Mesothelial cell of epicardium (in vitro differentiated cells): Measurements from ENCODE around the gene CANT1. TPM values are rescaled to one million over a fixed set of nuclear protein-coding genes. Genes with fewer than 3 reads are reported as not detected.
A peak's percentile ranks its signal among the peaks of the same experiment; 100 is the strongest.

Experiments used
- DNase-seq, 2 experiments: peaks; one replicate each; pipeline ENCODE4 v3.0.0; 2021; ENCODE audit warnings: low spot score in 2 of 2; ENCODE audit not compliant: unreplicated experiment in 2 of 2
- H3K27ac Mint-ChIP-seq: 2 replicates; pipeline ENCODE4 v1.8.0; 2021; ENCODE audit warnings: mixed read lengths
- H3K27me3 Mint-ChIP-seq: 2 replicates; pipeline ENCODE4 v1.8.0; 2021; ENCODE audit warnings: low read depth, mixed read lengths
- H3K36me3 Mint-ChIP-seq: 2 replicates; pipeline ENCODE4 v1.8.0; 2021; ENCODE audit warnings: mixed read lengths
- H3K4me1 Mint-ChIP-seq: 2 replicates; pipeline ENCODE4 v1.8.0; 2021; ENCODE audit warnings: mixed read lengths
- H3K4me3 Mint-ChIP-seq: 2 replicates; pipeline ENCODE4 v1.8.0; 2021; ENCODE audit warnings: mild to moderate bottlenecking, moderate library complexity, mixed read lengths
- H3K9me3 Mint-ChIP-seq: 2 replicates; pipeline ENCODE4 v1.8.0; 2021; ENCODE audit warnings: mixed read lengths
- CTCF ChIP-seq: fragments of 200-600 bp; sonication (generic); IDR thresholded peaks from one replicate; pipeline ENCODE4 v1.5.0; 2021; ENCODE audit warnings: antibody characterized with exemption; ENCODE audit not compliant: unreplicated experiment
- total RNA-seq: library from RNA; stranded (reverse); gene quantifications from 3 replicates; pipeline ENCODE4 v1.2.1, GENCODE V29; 2021

CANT1 gene
- total RNA-seq, 1 donor from 2014 or later: 68.2 TPM

- Mint-ChIP-seq H3K36me3 (peaks cover 1% of the 10 kb centered on the region), H3K27ac (no peak overlapping the region), H3K9me3 (peaks cover 18% of the 10 kb centered on the region), H3K27me3 (no peaks in the 10 kb centered on the region), H3K4me3 (no peak overlapping the region), H3K4me1 (peaks cover 28% of the 10 kb centered on the region)
- TF ChIP-seq CTCF: no peak
- DNase-seq: no peak
Measured at GRCh38 chr17:79012563-79013134, 3.1 kb upstream of the CANT1 start.

GRCh38 chr17:79011451-79012147, 2.0 kb upstream of the CANT1 start:
- Mint-ChIP-seq H3K9me3 (peaks cover 14% of the 10 kb centered on the region), H3K36me3 (peaks cover 3% of the 10 kb centered on the region), H3K27me3 (no peaks in the 10 kb centered on the region), H3K4me1 (peaks cover 34% of the 10 kb centered on the region), H3K4me3 (peak overlapping the region; percentile 81), H3K27ac (no peak overlapping the region)
- TF ChIP-seq CTCF: no peak
- no peak for DNase-seq

GRCh38 chr17:79010304-79010646, 711 bp upstream of the CANT1 start:
- Mint-ChIP-seq H3K27ac (peak overlapping the region; percentile 72), H3K4me1 (peaks cover 35% of the 10 kb centered on the region), H3K27me3 (no peaks in the 10 kb centered on the region), H3K4me3 (peak overlapping the region; percentile 81), H3K9me3 (peaks cover 14% of the 10 kb centered on the region), H3K36me3 (peaks cover 3% of the 10 kb centered on the region)
- DNase-seq: no peak
- TF ChIP-seq CTCF: no peak

DNA sequence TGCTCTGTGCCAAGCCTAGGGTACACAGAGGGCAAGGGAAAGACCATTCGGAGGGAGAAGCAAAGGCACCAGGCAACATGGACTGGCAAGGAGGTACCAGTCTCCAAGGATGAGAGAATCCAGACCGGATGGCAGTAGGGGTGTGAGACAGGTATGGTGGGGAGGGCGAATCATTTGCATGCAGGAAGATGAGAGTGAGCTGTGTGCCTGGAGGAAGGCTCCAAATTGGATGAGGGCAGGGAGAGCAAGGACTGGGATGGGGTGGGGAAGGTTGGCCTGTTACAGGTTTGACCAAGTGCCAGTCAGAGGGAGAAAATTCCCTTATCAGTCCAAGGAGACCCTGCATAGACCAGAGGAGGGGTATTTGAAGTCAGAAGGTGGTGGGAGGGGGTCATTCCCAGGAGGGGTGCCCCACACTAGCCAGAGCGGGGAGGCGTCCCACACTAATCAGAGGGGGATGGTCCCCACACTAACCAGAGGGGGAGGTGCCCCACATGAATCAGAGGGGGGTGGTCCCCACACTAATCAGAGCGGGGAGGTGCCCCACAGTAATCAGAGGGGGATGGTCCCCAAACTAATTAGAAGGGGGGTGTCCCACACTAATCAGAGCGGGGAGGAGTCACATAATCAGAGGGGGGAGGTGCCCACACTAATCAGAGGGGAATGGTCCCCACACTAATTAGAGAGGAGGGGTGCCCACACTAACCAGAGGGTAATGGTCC, 737 bp downstream of the CANT1 start:
- Mint-ChIP-seq H3K9me3 (peaks cover 10% of the 10 kb centered on the region), H3K27me3 (no peaks in the 10 kb centered on the region), H3K36me3 (peaks cover 2% of the 10 kb centered on the region), H3K4me1 (peaks cover 35% of the 10 kb centered on the region), H3K4me3 (peak overlapping the region; percentile 89), H3K27ac (peak overlapping the region; percentile 78)
- DNase-seq: no peak
- no peak for TF ChIP-seq CTCF

DNA sequence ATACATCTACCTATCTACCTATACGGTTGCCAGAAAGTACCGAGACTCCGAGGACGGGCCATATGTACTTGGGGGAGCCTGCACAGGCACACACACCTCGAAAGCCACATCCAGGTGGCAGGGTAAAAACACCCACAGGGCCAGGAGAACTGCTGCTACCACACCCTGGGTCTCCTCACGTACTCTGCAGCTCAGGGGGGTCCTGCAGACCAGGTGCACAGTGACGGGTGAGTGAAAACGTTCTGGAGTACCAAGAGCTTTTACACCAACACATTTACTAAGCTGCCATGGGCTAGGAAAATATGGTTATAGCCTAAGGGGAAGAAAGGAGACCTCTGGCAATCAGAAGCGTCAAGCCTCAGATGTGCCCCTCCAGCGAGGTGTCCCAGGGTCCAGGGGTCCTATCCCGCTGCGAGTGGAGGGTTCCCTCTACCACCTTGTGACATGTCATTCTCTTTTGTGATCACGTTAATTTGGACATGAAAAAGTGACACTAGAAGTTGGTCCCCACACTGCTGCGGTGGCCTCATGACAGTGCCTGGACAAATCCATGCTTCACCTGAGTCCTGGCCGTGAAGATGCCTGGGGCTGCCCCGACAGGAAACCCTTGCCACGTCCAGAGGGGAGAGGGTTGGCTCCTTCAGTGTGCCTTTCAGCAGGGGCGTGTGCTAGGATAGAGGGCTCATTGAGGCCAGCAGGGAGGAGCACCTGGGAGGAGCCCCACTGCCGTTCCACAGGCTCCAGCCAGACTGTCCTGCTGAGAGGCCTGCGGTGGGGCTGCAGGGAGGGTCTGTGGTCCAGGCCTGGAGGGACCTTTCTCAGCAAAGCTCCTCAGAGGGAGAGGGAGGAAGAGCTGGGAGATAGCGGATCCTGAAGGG, 1.8 kb downstream of the CANT1 start:
- Mint-ChIP-seq H3K4me1 (peaks cover 35% of the 10 kb centered on the region), H3K27ac (peak overlapping the region; percentile 78), H3K27me3 (no peaks in the 10 kb centered on the region), H3K36me3 (peaks cover 2% of the 10 kb centered on the region), H3K4me3 (peak overlapping the region; percentile 89), H3K9me3 (peaks cover 3% of the 10 kb centered on the region)
- no peak for TF ChIP-seq CTCF
- DNase-seq: no peak
